Mucosa of rectum (tissue), 2 donors: ENCODE measurements around the gene OR51A7.
"Not testable (repeated sequence)": the region's sequence is repeated elsewhere in the genome, so short reads cannot be mapped to it uniquely, and the experiment has no call there.

ENCODE experiments used
- H3K27ac ChIP-seq, 2 donors: one replicate each; pipeline ENCODE4 v1.7.0; 2013; ENCODE audit warnings: inconsistent platforms in 2 of 2, low read depth in 2 of 2, low read length in 2 of 2
- H3K27me3 ChIP-seq, 2 donors: one replicate each; pipeline ENCODE4 v1.7.0; 2013; ENCODE audit warnings: low read length in 2 of 2; ENCODE audit not compliant: control insufficient read depth in 2 of 2, insufficient read depth in 2 of 2
- H3K36me3 ChIP-seq, 2 donors: one replicate each; pipeline ENCODE4 v1.7.0; 2013; ENCODE audit warnings: low read length in 2 of 2; ENCODE audit not compliant: control insufficient read depth in 2 of 2, insufficient read depth in 2 of 2
- H3K4me1 ChIP-seq, 2 donors: one replicate each; pipeline ENCODE4 v1.7.0; 2013; ENCODE audit warnings: low read length in 2 of 2, mild to moderate bottlenecking in 1 of 2; ENCODE audit not compliant: control insufficient read depth in 2 of 2, insufficient read depth in 2 of 2
- H3K4me3 ChIP-seq, 2 donors: one replicate each; pipeline ENCODE4 v1.7.0; 2013; ENCODE audit warnings: low read length in 2 of 2
- H3K9ac ChIP-seq, 2 donors: one replicate each; pipeline ENCODE4 v1.7.0; 2013; ENCODE audit warnings: low read length in 2 of 2, low read depth in 1 of 2, mild to moderate bottlenecking in 1 of 2
- H3K9me3 ChIP-seq, 2 donors: one replicate each; pipeline ENCODE4 v1.7.0; 2013; ENCODE audit warnings: low read length in 2 of 2; ENCODE audit not compliant: control insufficient read depth in 2 of 2
- donor health status: healthy.
- donor health status: Normal muscosa, but diverticular disease.

The OR51A7 gene

DNA sequence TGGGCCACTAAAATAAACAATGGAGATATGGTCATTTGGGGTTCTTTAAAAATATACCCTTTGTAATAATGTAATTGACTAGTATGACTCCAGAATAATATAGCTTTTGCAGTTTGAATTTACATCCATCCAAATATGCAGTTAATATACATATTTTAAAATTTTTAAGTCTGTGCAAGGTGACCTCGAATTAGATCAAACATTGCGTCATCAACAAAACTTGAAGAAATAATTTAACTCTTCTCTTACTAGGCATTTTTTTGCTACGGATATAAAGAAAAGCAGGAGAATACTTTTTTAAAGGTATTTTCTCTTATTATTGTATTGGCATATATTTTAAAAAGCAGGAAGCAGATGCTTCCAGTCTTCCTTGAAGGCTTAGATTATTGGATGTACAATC, 33.2 kb downstream of the OR51A7 start:
- Histone ChIP-seq H3K36me3 (no peaks in the 10 kb centered on the region), H3K4me3 (no peak overlapping the region), H3K27ac (no peak overlapping the region), H3K4me1 (no peaks in the 10 kb centered on the region), H3K9me3 (no peaks in the 10 kb centered on the region), H3K9ac (no peak overlapping the region), H3K27me3 (no peaks in the 10 kb centered on the region)

- no peaks in the 10 kb centered on the region for H3K36me3 ChIP-seq
- H3K27ac ChIP-seq, result no peak within 1 kb of the TSS
- no peaks in the 10 kb centered on the region for H3K27me3 ChIP-seq
- H3K9ac ChIP-seq, result no peak within 1 kb of the TSS
- no peak within 1 kb of the TSS for H3K4me3 ChIP-seq
- no peaks in the 10 kb centered on the region for H3K9me3 ChIP-seq
- H3K4me1 ChIP-seq, result no peaks in the 10 kb centered on the region
These were observed 43.9 kb downstream of the OR51A7 start, which contains the start of gene OR51A4 for GRCh38 chr11:4947505-4947904. Gene OR51A4 (minus strand): TSS chr11:4947605. CDS start chr11:4947100, 505 bp downstream.

- H3K4me1 ChIP-seq, H3K36me3 ChIP-seq, H3K4me3 ChIP-seq, H3K9me3 ChIP-seq, H3K27me3 ChIP-seq, H3K27ac ChIP-seq, H3K9ac ChIP-seq: not testable (repeated sequence)
These were observed 52.0 kb downstream of the OR51A7 start, which contains the start of gene OR51A2 for GRCh38 chr11:4955613-4956012. Gene OR51A2 (minus strand): TSS chr11:4955713. CDS start chr11:4955713, 0 bp downstream.

GRCh38 chr11:4957396-4957795, 53.8 kb downstream of the OR51A7 start:
- no peak overlapping the region for H3K9ac ChIP-seq
- H3K4me1 ChIP-seq, result no peaks in the 10 kb centered on the region
- H3K36me3 ChIP-seq, result no peaks in the 10 kb centered on the region
- no peak overlapping the region for H3K27ac ChIP-seq
- no peak overlapping the region for H3K4me3 ChIP-seq
- no peaks in the 10 kb centered on the region for H3K9me3 ChIP-seq
- no peaks in the 10 kb centered on the region for H3K27me3 ChIP-seq
